DMS 273 treated with DMSO at 0.1 percent for 48 hours (cell line): Measurements from ENCODE around the gene SUFU.
"Not testable (repeated sequence)": the region's sequence is repeated elsewhere in the genome, so short reads cannot be mapped to it uniquely, and the experiment has no call there.

Source experiments
- DNase-seq: peaks from one replicate; lab custom pipeline; 2025; lab: John Stamatoyannopoulos, UW

Gene SUFU

GRCh38 chr10:102514487-102515311 lies 10.9 kb downstream of the SUFU start:
- no peak for DNase-seq

- no peak for DNase-seq
Measured at GRCh38 chr10:102515724-102516123, 12.0 kb downstream of the SUFU start.

GRCh38 chr10:102517553-102517952 lies 13.8 kb downstream of the SUFU start:
- DNase-seq: no peak

DNA sequence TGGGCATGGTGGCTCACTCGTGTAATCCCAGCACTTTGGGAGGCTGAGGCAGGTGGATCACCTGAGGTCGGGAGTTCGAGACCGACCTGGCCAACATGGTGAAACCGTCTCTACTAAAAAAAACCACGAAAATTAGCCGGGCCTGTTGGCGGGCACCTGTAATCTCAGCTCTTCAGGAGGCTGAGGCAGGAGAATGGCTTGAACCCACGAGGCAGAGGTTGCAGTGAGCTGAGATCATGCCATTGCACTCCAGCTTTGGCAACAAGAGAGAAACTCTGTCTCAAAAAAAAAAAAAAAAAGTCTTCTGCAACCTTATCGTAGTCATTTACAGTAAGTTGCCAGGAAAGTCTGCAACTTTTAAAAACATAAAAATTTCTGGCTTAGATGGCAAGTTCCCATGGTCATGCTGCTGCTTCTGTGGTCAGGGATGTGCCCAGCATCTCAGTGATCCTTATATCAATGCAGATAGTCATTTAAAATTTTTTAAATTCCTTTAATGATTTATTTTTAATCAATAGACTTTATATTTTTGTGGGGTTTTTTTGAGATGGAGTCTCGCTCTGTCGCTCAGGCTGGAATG lies 15.6 kb downstream of the SUFU start:
- no peak for DNase-seq

DNA sequence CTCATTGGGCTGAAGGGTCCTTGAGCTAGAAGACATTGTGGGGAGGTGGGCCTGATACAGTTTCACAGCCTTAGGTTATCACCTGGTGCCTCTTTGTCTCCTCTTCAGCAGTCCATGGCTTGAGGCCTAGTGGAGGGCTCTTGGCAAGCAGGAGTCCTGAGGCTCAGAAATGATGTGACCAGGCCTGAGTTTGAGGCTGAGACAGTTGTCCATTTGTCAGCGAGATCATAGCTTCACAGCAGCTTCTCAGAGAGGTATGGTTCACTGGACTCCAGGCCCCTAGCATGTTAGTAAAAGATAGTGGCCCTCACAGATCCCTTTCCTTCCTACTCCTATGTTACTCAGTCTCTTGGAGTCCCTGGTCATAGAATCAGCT lies 19.1 kb downstream of the SUFU start:
- DNase-seq: no peak

DNA sequence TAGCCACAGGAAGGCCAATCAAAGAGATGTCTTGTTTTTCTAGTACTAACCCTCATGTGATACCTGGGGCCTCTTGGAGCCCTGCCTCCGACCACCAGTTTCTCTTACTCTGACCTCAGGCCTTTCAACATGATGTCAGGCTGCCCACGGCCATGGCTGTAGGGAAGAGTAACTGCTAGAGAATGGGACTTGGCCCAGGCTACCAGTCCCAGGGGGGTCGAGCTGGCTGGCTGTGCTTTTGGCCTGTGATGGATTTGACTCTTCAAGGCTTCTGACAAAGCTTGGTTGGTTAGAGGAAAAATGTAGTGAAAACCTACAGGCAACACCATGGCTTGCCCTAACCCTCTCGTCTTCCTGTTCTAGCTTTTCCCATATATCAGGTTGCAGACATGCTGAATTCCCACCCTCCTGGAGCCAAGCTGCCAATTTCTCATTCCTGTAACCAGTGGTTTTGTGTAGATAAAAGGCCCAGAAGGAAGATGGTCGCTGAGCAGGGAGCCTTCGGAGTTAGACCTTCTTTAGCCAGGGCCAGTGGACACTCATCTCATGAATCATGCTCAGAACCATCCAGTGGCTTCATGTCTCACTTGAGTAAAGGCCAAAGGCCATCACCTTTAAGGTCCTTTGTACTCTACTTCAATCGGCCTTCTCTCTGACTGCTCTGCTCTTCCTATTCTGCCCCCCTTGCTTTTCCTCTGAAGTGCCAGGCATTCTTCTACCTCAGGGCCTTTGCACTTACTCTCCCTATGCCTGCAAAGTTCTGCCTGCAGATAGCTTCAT lies 19.7 kb downstream of the SUFU start:
- DNase-seq: no peak

GRCh38 chr10:102524746-102525145 lies 21.0 kb downstream of the SUFU start:
- DNase-seq: no peak

DNA sequence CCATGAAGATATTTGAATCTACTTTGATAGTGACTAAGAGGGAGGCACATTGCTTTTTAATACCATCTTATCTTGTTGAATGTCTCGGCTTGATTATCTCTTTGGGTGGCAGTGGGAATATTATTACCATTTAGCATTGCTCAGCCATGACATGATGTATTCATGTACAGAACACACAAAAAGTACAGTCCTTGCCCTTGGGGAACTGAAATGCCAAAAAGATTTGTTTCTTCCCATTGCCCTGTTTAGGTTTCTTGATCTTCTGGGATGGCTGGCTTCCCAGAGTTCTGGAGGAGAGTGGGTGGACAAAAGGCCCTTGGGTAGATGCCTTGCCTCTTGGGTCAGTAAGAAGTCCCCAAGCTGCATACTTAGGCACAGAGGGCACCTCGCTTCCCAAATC lies 23.8 kb downstream of the SUFU start:
- DNase-seq: no peak

DNA sequence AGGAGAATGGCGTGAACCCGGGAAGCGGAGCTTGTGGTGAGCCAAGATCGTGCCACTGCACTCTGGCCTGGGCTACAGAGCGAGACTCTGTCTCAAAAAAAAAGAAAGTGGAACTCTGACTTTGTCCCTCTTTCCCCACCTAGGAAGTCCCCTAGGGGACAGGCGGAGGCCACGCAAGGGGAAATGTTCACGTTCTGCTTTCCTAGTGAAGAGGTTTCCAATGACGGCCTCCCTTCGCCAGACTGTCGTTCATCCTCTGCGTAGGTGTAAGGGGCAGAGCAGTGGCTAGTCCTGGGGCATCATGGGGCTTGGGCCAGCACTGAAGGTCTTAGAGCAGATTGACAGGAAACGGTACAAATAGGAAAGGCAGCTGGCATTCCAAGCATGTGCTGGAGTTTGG lies 30.6 kb downstream of the SUFU start:
- no peak for DNase-seq

- not testable (repeated sequence) for DNase-seq
Measured at GRCh38 chr10:102534966-102535365, 31.2 kb downstream of the SUFU start.

DNA sequence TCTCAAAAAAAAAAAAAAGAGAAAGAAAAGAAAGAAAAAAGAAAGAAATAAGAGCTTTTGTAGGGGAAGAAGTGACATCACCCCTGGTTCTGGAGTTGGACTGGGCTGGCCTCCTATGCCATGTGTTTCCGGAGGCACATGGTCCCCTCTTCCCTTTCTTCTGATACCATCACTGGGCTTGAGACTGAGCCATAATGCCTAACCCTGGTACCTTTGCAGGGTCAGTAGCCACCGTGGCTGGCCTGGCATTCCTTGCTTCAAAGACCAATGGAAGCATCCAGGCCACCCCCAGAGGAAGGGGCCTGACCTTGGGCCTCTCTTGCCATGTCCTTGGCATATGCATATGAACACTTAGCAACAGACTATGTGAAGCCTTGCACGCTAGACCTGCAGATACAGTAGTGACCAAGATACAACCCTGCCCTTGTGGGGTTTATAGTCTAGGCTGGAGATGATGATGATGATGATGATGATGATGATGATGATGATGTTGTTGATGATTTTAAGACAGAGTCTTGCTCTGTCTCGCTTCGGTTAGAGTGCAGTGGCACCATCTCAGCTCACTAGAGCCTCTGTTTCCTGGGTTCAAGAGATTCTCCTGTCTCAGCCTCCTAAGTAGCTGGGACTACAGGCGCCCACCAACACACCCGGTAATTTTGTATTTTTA lies 31.8 kb downstream of the SUFU start:
- no peak for DNase-seq

- DNase-seq: no peak
Measured at GRCh38 chr10:102537367-102537766, 33.6 kb downstream of the SUFU start.

- no peak for DNase-seq
Measured at GRCh38 chr10:102537948-102538347, 34.2 kb downstream of the SUFU start.

DNA sequence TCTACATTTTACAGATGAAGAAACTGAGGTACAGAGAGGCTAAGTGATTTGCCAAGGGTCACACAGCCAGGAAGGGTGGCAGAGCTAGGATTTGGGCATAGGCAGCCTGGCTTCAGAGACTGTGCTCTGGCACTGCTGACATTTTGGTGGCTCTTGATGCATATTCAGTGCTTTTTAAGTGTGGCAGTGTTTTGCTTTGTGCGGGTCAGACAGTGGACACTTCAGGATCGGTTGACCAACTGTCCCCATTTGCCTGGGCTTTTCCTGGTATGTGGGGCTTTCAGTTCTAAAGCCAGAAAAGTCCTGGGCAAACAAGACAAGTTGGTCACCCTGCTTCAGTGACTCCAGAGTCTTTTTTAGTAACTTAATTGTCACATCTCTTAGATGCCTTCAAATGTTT lies 35.0 kb downstream of the SUFU start:
- no peak for DNase-seq

GRCh38 chr10:102540023-102540422 lies 36.3 kb downstream of the SUFU start:
- DNase-seq: no peak

DNA sequence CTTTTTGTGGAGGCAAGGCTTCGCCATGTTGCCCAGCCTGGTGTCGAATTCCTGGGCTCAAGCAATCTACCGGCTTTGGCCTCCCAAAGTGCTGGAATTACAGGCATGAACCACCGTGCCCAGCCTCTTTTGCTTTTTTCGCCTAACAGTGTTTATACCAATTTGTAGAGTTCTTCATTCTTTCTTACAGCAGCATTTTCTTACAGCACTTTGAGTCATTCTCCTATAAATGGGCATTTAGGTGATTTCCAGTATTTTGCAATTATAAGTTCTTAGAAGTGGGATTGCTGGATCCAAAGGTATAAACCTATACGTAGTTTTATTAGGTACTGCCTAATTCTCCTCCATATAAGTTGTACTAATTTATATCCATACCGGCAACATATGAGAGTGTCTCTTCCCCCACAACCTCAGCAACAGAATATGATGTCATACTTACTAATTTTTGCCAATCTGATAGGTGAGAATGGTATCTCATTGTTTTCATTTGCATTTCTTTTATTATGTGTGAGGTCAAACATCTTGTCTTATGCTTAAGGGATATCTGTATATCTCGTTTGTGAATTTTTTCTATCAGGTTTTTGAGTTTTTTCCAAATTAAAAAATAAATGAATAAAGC lies 39.1 kb downstream of the SUFU start:
- DNase-seq: no peak

DNA sequence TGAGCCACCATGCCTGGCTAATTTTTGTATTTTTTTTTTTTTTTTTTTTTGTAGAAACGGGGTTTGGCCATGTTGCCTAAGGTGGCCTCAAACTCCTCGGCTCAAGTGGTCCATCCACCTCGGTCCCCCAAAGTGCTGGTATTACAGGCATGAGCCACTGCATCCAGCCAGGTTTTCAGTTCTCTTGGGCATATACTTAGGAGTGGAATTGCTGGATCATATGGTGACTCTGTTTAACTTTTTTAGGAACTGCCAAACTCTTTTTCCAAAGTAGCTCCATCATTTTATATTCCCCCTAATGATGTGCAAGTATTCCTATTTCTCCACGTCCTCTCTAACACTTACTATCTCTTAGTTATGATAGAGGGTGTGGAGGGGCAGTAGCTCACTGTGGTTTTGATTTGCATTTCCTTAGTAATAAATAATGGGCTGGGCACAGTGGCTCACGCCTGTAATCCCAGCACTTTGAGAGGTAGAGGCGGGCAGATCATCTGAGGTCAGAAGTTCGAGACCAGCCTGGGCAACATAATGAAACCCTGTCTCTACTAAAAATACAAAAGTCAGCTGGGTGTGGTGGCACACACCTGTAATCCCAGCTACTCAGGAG lies 41.6 kb downstream of the SUFU start:
- no peak for DNase-seq

GRCh38 chr10:102545997-102546396 lies 42.2 kb downstream of the SUFU start:
- DNase-seq: no peak

DNA sequence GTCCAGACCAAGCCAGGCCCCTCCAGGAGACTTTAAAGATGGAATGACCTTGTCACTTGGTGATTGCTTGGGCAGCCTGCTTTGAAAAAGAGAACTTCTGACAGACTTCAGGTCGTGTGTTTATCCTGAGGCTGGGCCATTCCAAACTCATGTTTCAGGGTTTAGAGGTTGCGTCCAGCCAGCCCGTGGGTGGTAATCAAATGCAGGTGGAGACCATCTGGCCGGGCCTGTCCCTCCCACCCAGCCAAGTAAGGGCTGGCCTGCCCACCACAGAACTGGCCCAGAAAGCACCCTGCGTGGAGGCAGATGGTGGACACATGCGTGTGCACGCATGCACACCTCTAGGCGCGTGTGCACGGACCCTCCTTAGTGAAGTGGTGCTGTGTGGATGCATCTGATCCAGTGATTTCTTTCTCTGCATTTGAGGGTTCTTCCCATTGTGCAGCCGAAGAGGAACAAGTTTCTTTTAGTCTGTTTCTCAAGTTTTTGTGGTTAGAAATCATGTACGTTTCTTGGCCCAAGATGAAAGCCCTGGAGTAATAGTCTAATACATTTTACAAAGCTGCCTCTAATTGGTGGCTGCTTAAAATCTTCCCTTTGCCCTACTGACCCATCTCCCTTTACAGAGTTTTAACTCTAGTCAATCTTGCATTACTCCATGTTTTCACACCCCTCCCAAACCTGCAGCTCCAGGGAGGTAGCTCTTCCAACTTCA lies 43.0 kb downstream of the SUFU start:
- no peak for DNase-seq

DNA sequence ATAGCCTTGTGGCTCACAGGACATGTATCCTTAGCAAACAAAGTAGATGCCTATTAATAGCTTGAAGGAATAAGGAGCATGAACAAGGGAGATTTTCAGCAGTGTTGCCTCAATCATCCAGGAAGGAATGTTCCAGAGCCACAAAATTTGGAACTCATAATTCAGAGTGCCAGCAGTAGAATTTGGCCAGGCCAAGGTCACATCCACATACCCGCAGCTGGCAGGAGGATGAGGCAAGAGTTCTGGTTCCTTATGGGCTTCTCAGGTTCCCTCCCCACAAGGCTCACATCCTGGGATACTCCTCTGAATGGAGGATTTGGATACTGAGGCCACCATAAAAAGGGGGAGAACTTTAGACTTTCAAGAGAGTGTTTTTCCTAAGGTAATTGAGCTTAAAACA lies 45.8 kb downstream of the SUFU start:
- no peak for DNase-seq

DNA sequence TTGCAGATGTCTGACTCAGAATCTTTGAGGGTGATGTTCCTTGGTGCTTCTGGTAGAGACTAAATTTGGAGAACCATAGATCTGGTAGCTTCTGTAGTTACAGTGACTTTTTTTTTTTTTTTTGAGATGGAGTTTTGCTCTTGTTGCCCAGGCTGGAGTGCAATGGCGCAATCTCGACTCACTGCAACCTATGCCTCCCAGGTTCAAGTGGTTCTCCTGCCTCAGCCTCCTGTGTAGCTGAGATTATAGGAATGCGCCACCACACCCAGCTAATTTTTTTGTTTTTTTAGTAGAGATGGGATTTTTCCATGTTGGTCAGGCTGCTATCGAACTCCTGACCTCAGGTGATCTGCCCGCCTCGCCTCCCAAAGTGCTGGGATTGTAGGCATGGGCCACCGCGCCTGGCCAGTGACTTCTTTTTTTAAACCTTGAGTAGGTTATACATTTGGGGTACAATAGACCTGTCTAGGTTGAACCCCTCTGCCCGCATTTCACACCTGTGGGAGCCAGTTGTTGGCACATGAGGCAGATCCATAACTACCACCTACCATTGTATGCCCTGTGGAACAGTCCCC lies 47.0 kb downstream of the SUFU start:
- no peak for DNase-seq
